Measurements from ENCODE around the gene LONP1.

DNA sequence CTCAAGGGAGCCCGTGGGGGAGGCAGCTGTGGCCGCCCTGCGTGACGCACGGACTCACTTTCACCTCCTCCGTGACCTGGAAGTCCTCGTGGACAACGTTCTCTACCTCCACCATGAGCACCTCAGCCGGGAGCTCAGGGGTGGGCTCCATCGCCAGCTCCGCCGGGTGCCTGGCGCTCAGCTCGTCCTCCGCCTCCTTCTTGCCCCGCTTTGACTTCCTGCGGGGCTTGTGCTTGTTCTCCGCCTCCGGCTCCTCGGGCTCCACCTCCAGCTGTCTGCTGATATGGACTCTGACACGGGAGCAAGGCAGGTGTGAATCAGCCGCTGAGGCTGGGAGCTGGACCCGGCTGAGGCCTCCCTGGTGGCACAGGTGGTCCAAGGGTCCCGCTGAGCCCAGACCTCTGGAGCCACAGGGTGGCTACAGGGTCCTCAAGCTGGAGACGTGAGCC lies 8.2 kb downstream of the LONP1 start:
- TF ChIP-seq SP1 (IDR thresholded peaks at IDR 0.05) (no peak), FOXK2 (IDR thresholded peaks at IDR 0.05) (no peak), FOXM1 (IDR thresholded peaks at IDR 0.05; ENCODE audit: borderline replicate concordance) (no peak), FOXA1 (IDR thresholded peaks at IDR 0.05) (no peak), ZNF384 (IDR thresholded peaks at IDR 0.05) (no peak), HDGF (IDR thresholded peaks at IDR 0.05; ENCODE audit: borderline replicate concordance) (no peak), NFRKB (IDR thresholded peaks at IDR 0.05) (no peak), SUZ12 (IDR thresholded peaks at IDR 0.05) (no peak), ARNT (IDR thresholded peaks at IDR 0.05) (no peak), LEF1 (IDR thresholded peaks at IDR 0.05; ENCODE audit: borderline replicate concordance) (no peak)
